ENCODE data around the gene NDUFC1. TPM values are rescaled to one million over a fixed set of nuclear protein-coding genes. Genes with fewer than 3 reads are reported as not detected.
"Not testable (repeated sequence)": the region's sequence is repeated elsewhere in the genome, so short reads cannot be mapped to it uniquely, and the experiment has no call there.

Gene NDUFC1
- total and polyA plus RNA-seq, 2 experiments from 2014 or later, result 77.7 to 198 TPM

GRCh38 chr4:139324620-139325019 is 22.3 kb upstream of the NDUFC1 start:
- H2AFZ ChIP-seq, result no peak overlapping the region
- H3K36me3 ChIP-seq (replicated peaks; ENCODE audit: insufficient read depth, low read depth), result no peaks in the 10 kb centered on the region
- H3K4me2 ChIP-seq, result peak overlapping the region; percentile 43
- H4K20me1 ChIP-seq (ENCODE audit: insufficient read depth, poor library complexity, severe bottlenecking), result peaks cover 39% of the 10 kb centered on the region
- TF ChIP-seq EZH2 (IDR thresholded peaks at IDR 0.05; ENCODE audit: borderline replicate concordance), result no peak
- no peak for TF ChIP-seq CTCF (IDR thresholded peaks at IDR 0.05; ENCODE audit: poor library complexity)
- no peak for TF ChIP-seq EZH2phosphoT487 (IDR thresholded peaks at IDR 0.05; ENCODE audit: low read depth, severe bottlenecking, unreplicated experiment)
- H3K27ac ChIP-seq, result peak overlapping the region; percentile 69
- WGBS (ENCODE audit: low lambda C conversion rate, missing lambda C conversion rate), result 72% methylated on average over 6 of the region's 6 CpGs
- H3K4me3 ChIP-seq, result no peak overlapping the region
- DNase-seq (ENCODE audit: low spot score), result no peak
- no peaks in the 10 kb centered on the region for H3K9me3 ChIP-seq (ENCODE audit: low read depth)
- H3K79me2 ChIP-seq, result peaks cover 99% of the 10 kb centered on the region
- peaks cover 6% of the 10 kb centered on the region for H3K4me1 ChIP-seq (ENCODE audit: insufficient read depth)
- no peaks in the 10 kb centered on the region for H3K9me2 ChIP-seq (replicated peaks; ENCODE audit: insufficient read depth)
- no peaks in the 10 kb centered on the region for H3K27me3 ChIP-seq

GRCh38 chr4:139322541-139322940 is 20.3 kb upstream of the NDUFC1 start:
- 100% methylated on average over 6 of the region's 6 CpGs for WGBS (ENCODE audit: low lambda C conversion rate, missing lambda C conversion rate)
- peaks cover 48% of the 10 kb centered on the region for H4K20me1 ChIP-seq (ENCODE audit: insufficient read depth, poor library complexity, severe bottlenecking)
- H3K9me3 ChIP-seq (ENCODE audit: low read depth), result not testable (repeated sequence)

GRCh38 chr4:139322070-139322469 is 19.8 kb upstream of the NDUFC1 start:
- H3K27me3 ChIP-seq; DNase-seq (ENCODE audit: low spot score); H3K9me3 ChIP-seq (ENCODE audit: low read depth); H3K36me3 ChIP-seq (replicated peaks; ENCODE audit: insufficient read depth, low read depth); H3K4me2 ChIP-seq; H3K4me3 ChIP-seq; H3K27ac ChIP-seq; H3K9me2 ChIP-seq (replicated peaks; ENCODE audit: insufficient read depth); H2AFZ ChIP-seq; H3K4me1 ChIP-seq (ENCODE audit: insufficient read depth): not testable (repeated sequence)
- peaks cover 99% of the 10 kb centered on the region for H3K79me2 ChIP-seq
- 77% methylated on average over 1 of the region's 1 CpG for WGBS (ENCODE audit: low lambda C conversion rate, missing lambda C conversion rate)
- peaks cover 49% of the 10 kb centered on the region for H4K20me1 ChIP-seq (ENCODE audit: insufficient read depth, poor library complexity, severe bottlenecking)

More at GRCh38 chr4:139322541-139322940, 20.3 kb upstream of the NDUFC1 start:
- H3K9me2 ChIP-seq (replicated peaks; ENCODE audit: insufficient read depth); H3K36me3 ChIP-seq (replicated peaks; ENCODE audit: insufficient read depth, low read depth); H3K4me3 ChIP-seq; H3K27ac ChIP-seq; DNase-seq (ENCODE audit: low spot score); H3K4me2 ChIP-seq; H3K4me1 ChIP-seq (ENCODE audit: insufficient read depth); H2AFZ ChIP-seq; H3K27me3 ChIP-seq: not testable (repeated sequence)
- peaks cover 99% of the 10 kb centered on the region for H3K79me2 ChIP-seq

GRCh38 chr4:139319571-139319970 is 17.3 kb upstream of the NDUFC1 start:
- no peak for TF ChIP-seq CTCF (IDR thresholded peaks at IDR 0.05; ENCODE audit: poor library complexity)
- no peak for TF ChIP-seq EZH2phosphoT487 (IDR thresholded peaks at IDR 0.05; ENCODE audit: low read depth, severe bottlenecking, unreplicated experiment)
- TF ChIP-seq EZH2 (IDR thresholded peaks at IDR 0.05; ENCODE audit: borderline replicate concordance), result no peak
- no peaks in the 10 kb centered on the region for H3K36me3 ChIP-seq (replicated peaks; ENCODE audit: insufficient read depth, low read depth)
- H3K9me3 ChIP-seq (ENCODE audit: low read depth), result no peaks in the 10 kb centered on the region
- H3K27ac ChIP-seq, result no peak overlapping the region
- H3K27me3 ChIP-seq, result no peaks in the 10 kb centered on the region
- no peak for DNase-seq (ENCODE audit: low spot score)
- H4K20me1 ChIP-seq (ENCODE audit: insufficient read depth, poor library complexity, severe bottlenecking), result peaks cover 43% of the 10 kb centered on the region
- no peak overlapping the region for H3K4me2 ChIP-seq
- H3K4me3 ChIP-seq, result no peak overlapping the region
- H2AFZ ChIP-seq, result no peak overlapping the region
- WGBS (ENCODE audit: low lambda C conversion rate, missing lambda C conversion rate), result 78% methylated on average over 1 of the region's 1 CpG
- peaks cover 99% of the 10 kb centered on the region for H3K79me2 ChIP-seq
- H3K4me1 ChIP-seq (ENCODE audit: insufficient read depth), result peaks cover under 1% of the 10 kb centered on the region
- no peaks in the 10 kb centered on the region for H3K9me2 ChIP-seq (replicated peaks; ENCODE audit: insufficient read depth)

- no peaks in the 10 kb centered on the region for H3K9me2 ChIP-seq (replicated peaks; ENCODE audit: insufficient read depth)
- peaks cover 41% of the 10 kb centered on the region for H4K20me1 ChIP-seq (ENCODE audit: insufficient read depth, poor library complexity, severe bottlenecking)
- H3K27me3 ChIP-seq, result no peaks in the 10 kb centered on the region
- peaks cover 99% of the 10 kb centered on the region for H3K79me2 ChIP-seq
- no peak for TF ChIP-seq CTCF (IDR thresholded peaks at IDR 0.05; ENCODE audit: poor library complexity)
- no peak for TF ChIP-seq EZH2phosphoT487 (IDR thresholded peaks at IDR 0.05; ENCODE audit: low read depth, severe bottlenecking, unreplicated experiment)
- TF ChIP-seq EZH2 (IDR thresholded peaks at IDR 0.05; ENCODE audit: borderline replicate concordance), result no peak
- no peak overlapping the region for H3K27ac ChIP-seq
- H3K4me2 ChIP-seq, result no peak overlapping the region
- no peaks in the 10 kb centered on the region for H3K9me3 ChIP-seq (ENCODE audit: low read depth)
- H3K4me3 ChIP-seq, result no peak overlapping the region
- H3K36me3 ChIP-seq (replicated peaks; ENCODE audit: insufficient read depth, low read depth), result no peaks in the 10 kb centered on the region
- DNase-seq (ENCODE audit: low spot score), result no peak
- H2AFZ ChIP-seq, result no peak overlapping the region
- no peaks in the 10 kb centered on the region for H3K4me1 ChIP-seq (ENCODE audit: insufficient read depth)
Observed at GRCh38 chr4:139317635-139318034, 15.4 kb upstream of the NDUFC1 start.

Measured in hepatocyte (in vitro differentiated cells).